GM12873 (cell line): Measurements from ENCODE around the gene PLD4.

Experiments
- TF ChIP-seq, protein P1 (sequence below): IDR thresholded peaks from 2 replicates; pipeline ENCODE4 v1.5.1; 2012; ENCODE audit warnings: low read depth, mild to moderate bottlenecking, moderate library complexity, low read length, control low read depth; ENCODE audit not compliant: insufficient read depth; ENCODE audit errors: missing control alignments

The PLD4 gene

DNA sequence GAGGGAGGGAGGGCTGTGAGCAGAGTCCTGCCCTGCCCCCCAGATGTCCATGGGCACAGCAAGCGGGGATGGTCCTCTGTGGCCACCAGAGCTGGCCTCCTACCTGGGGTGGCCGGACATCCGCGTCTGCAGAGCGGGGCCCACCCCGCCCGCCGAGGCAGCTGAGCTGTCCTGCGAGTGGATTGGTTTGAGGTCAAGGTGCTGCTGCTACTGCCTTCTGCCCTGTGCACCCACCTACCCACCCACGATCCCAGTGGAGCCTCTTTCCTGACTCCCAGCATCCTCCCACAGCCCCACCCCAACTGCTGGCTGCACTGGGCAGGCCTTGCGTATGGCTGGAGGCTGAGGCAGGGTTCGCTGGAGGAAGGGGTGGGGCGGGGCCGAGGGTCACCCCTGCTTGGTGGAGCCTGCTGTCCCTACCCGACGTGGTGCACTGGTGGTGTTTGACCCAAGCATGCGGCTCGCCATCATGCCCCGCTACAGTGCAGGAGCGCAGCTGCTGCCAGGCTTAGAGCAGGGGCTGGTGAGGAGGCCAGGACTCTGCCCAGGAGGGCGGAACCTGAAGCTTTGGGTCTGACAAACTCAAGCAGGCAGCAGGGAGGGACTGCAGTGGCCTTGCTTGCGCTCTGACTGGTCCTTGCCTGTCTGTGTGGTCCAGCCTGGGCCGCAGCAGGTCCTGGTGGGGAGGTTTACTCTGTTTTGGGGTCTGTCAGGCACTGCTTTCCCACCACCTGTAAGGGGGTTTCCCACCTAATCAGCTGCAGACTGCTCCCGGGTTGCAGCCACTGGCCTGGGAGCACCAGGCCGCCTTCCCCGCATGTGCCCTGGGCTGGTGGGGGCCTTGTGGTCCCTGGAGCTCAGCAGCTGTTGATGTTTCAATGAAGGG lies 35.9 kb upstream of the PLD4 start:
- TF ChIP-seq, protein P1, sequence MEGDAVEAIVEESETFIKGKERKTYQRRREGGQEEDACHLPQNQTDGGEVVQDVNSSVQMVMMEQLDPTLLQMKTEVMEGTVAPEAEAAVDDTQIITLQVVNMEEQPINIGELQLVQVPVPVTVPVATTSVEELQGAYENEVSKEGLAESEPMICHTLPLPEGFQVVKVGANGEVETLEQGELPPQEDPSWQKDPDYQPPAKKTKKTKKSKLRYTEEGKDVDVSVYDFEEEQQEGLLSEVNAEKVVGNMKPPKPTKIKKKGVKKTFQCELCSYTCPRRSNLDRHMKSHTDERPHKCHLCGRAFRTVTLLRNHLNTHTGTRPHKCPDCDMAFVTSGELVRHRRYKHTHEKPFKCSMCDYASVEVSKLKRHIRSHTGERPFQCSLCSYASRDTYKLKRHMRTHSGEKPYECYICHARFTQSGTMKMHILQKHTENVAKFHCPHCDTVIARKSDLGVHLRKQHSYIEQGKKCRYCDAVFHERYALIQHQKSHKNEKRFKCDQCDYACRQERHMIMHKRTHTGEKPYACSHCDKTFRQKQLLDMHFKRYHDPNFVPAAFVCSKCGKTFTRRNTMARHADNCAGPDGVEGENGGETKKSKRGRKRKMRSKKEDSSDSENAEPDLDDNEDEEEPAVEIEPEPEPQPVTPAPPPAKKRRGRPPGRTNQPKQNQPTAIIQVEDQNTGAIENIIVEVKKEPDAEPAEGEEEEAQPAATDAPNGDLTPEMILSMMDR: no peak

GRCh38 chr14:104889375-104889757 lies 35.3 kb upstream of the PLD4 start:
- TF ChIP-seq, protein P1: no peak

DNA sequence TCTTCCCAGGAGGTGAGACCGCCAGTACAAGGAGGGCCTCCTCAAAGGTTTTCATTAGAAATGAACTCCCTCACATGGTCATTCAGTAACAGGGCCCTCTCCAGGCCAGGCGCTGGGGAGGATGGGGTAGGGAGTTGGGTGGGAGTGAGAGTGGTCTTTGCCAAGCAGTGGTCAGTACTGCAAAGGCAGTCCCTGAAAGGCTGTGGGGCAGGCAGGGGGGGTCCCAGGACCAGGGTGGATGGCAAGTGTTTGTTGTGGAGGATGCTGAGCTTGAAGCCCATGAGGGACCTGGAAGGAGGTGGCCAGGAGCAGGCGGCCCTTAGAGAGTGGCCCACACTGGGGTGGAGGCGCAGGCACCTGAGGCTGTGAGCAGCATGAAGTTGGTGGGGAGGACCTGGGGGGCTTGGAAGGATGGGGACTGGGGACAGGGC lies 33.5 kb upstream of the PLD4 start:
- TF ChIP-seq, protein P1: no peak

DNA sequence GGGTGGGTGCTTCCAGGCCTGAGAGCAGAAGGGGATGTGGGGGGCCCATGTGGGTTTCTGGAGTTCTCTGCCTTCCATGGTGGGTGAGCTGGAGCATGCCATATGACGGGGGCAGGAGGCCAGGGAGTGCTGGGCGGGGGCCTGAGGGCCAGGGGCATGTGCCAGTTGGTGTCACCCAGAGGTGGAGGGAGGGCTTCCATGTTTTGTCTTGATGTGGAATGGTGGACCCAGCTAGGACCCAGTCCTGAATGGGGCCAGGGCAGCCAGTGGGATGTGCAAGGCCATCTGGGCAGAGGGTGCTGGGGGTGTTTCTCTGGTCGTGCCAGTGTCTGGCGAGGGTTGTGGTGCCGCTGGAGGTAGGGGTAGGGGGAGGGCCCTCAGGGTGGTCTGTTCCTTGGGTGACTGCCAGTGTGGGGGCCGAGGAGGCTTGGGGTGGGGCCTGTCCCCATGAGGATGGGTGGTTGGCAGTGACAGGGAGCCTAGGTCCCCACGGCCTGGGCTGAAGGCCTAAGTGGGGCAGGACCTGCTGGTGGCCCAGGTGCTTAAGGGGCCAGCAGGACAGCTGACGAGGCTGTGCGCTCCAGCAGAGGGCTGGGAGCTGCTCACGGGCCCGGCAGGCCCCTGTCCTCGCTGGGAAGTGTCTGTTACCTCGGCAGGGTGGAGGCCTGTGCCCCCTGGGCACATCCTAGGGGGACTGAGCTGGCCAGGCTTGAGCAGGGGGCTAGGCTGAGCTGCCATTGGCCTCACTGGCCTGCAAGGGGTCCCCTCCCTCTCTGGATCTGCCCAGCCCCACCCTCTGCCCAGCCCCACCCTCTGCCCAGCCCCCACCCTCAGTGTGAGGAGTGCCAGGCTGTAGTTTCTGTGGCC lies 32.8 kb upstream of the PLD4 start:
- TF ChIP-seq, protein P1: no peak

- TF ChIP-seq, protein P1: no peak
Observed at GRCh38 chr14:104892531-104893434, 31.9 kb upstream of the PLD4 start.

- TF ChIP-seq, protein P1: no peak
Observed at GRCh38 chr14:104893435-104894207, 31.1 kb upstream of the PLD4 start.
